HepG2 (cell line): ENCODE results near the gene IQCE. TPM values are rescaled to one million over a fixed set of nuclear protein-coding genes. Genes with fewer than 3 reads are reported as not detected.

Experiments used
- ATF4 ChIP-seq, 2 experiments: fragments of 450-650 bp in 1 of 2; sonication (generic) in 1 of 2; formaldehyde crosslinking; IDR thresholded peaks; 2 replicates each; pipeline versions ENCODE4 v1.5.0 to v1.8.0; 2020 to 2022; ENCODE audit warnings: mild to moderate bottlenecking in 1 of 2, missing genetic modification reagents in 1 of 2
- BHLHE40 ChIP-seq: IDR thresholded peaks from 2 replicates; pipeline ENCODE4 v1.6.1; 2011; ENCODE audit warnings: low read length, improper control_type of control experiment
- DNMT3B ChIP-seq: conservative IDR thresholded peaks from 2 replicates; pipeline ENCODE4 v1.6.1; 2016; ENCODE audit warnings: missing biosample characterization, control low read depth
- GZF1 ChIP-seq: sonication (generic); formaldehyde crosslinking; IDR thresholded peaks from 2 replicates; pipeline ENCODE4 v1.5.1; 2020; ENCODE audit warnings: mild to moderate bottlenecking, missing genetic modification reagents
- MYPOP ChIP-seq: sonication (generic); formaldehyde crosslinking; IDR thresholded peaks from 2 replicates; pipeline ENCODE4 v1.8.1; 2023; ENCODE audit warnings: mild to moderate bottlenecking, moderate library complexity, missing genetic modification reagents
- NR2F1 ChIP-seq, 2 experiments: fragments of 450-650 bp in 1 of 2; formaldehyde crosslinking in 1 of 2; IDR thresholded peaks; 2 replicates each; pipeline versions ENCODE4 v1.5.0 to v1.6.1; 2016 to 2020; ENCODE audit warnings: mild to moderate bottlenecking in 1 of 2, missing compliant biosample characterization in 1 of 2, missing genetic modification reagents in 1 of 2, moderate library complexity in 1 of 2
- PAF1 ChIP-seq: IDR thresholded peaks from 2 replicates; pipeline ENCODE4 v1.6.1; 2016; ENCODE audit warnings: missing genetic modification reagents, missing compliant biosample characterization
- PITX1 ChIP-seq: sonication (generic); formaldehyde crosslinking; IDR thresholded peaks from 2 replicates; pipeline ENCODE4 v1.5.1; 2020; ENCODE audit warnings: mild to moderate bottlenecking, missing genetic modification reagents
- POGZ ChIP-seq: sonication (generic); formaldehyde crosslinking; IDR thresholded peaks from 2 replicates; pipeline ENCODE4 v1.4.0; 2020; ENCODE audit warnings: mild to moderate bottlenecking, missing genetic modification reagents
- RBFOX2 ChIP-seq: fragments of 200-400 bp; formaldehyde crosslinking; IDR thresholded peaks from 2 replicates; pipeline ENCODE4 v1.6.1; 2017; ENCODE audit warnings: low read depth, mild to moderate bottlenecking, low read length
- RNF2 ChIP-seq: fragments of 450-650 bp; conservative IDR thresholded peaks from 2 replicates; pipeline ENCODE4 v1.6.1; 2016; ENCODE audit warnings: low read depth
- TBP ChIP-seq: sonication (generic); formaldehyde crosslinking; IDR thresholded peaks from 2 replicates; pipeline ENCODE4 v1.5.0; 2020; ENCODE audit warnings: missing genetic modification reagents
- TFDP2 ChIP-seq: sonication (generic); formaldehyde crosslinking; IDR thresholded peaks from 2 replicates; pipeline ENCODE4 v1.4.0; 2020; ENCODE audit warnings: missing genetic modification reagents
- THAP9 ChIP-seq: sonication (generic); formaldehyde crosslinking; IDR thresholded peaks from 2 replicates; pipeline ENCODE4; 2020; ENCODE audit warnings: missing genetic modification reagents, mild to moderate bottlenecking, borderline replicate concordance
- ZFY ChIP-seq: sonication (generic); formaldehyde crosslinking; IDR thresholded peaks from 2 replicates; pipeline ENCODE4 v1.4.0; 2020; ENCODE audit warnings: missing genetic modification reagents
- ZNF251 ChIP-seq: sonication (generic); formaldehyde crosslinking; IDR thresholded peaks from 2 replicates; pipeline ENCODE4 v1.9.0; 2021; ENCODE audit warnings: mild to moderate bottlenecking, missing genetic modification reagents
- ZNF550 ChIP-seq: sonication (generic); formaldehyde crosslinking; IDR thresholded peaks from 2 replicates; pipeline ENCODE4 v1.4.0; 2020; ENCODE audit warnings: mild to moderate bottlenecking, missing genetic modification reagents, borderline replicate concordance
- ZNF672 ChIP-seq: sonication (generic); formaldehyde crosslinking; IDR thresholded peaks from 2 replicates; pipeline ENCODE4 v1.8.1; 2022; ENCODE audit warnings: missing genetic modification reagents
- ZNF720 ChIP-seq: sonication (generic); formaldehyde crosslinking; IDR thresholded peaks from 2 replicates; pipeline ENCODE4 v1.4.0; 2020; ENCODE audit warnings: missing genetic modification reagents
- ZSCAN30 ChIP-seq: sonication (generic); formaldehyde crosslinking; IDR thresholded peaks from 2 replicates; pipeline ENCODE4 v1.5.0; 2020; ENCODE audit warnings: mild to moderate bottlenecking, missing genetic modification reagents
- polyA plus RNA-seq, 8 experiments: library from polyadenylated mRNA; depleted of rRNA in 3 of 8; stranded (reverse) in 7 of 8; unstranded in 1 of 8; fragments of >200 nt; fragmentation: Illumina TruSeq in 4 of 8; extraction: Trizol in 4 of 8; gene quantifications; 2 replicates each; pipeline versions ENCODE4 v1.2.1 to v1.2.3, GENCODE V29; 2011 to 2016; ENCODE audit warnings: low read depth in 4 of 8, missing spikeins in 1 of 8, mixed read lengths in 1 of 8; ENCODE audit not compliant: insufficient read depth in 1 of 8
- total RNA-seq, 5 experiments: library from RNA; depleted of rRNA; stranded (reverse); fragments of >200 nt; fragmentation: Illumina TruSeq; extraction: Trizol; gene quantifications; 2 replicates each; pipeline ENCODE4 v1.2.3, GENCODE V29; 2016; ENCODE audit warnings: low read depth in 1 of 5

Gene IQCE
- total and polyA plus RNA-seq, 2 of the 13 experiments (the other 11 are each of a cell fraction or from before 2014, with no cell fraction given) = 1.5 to 2.5 TPM

- TF ChIP-seq GZF1 (CRISPR knock-in tag) = 0 out of 2 replicates have a peak, but pooled peaks have one; percentile 35
- no peak for TF ChIP-seq DNMT3B
- peak; percentile 68 for TF ChIP-seq ZFY (CRISPR knock-in tag)
- TF ChIP-seq ZNF251 (CRISPR knock-in tag) = no peak
- 0 out of 2 replicates have a peak, but pooled peaks have one; percentile 63 for TF ChIP-seq PITX1 (CRISPR knock-in tag)
- no peak for TF ChIP-seq TBP (CRISPR knock-in tag)
- no peak for TF ChIP-seq PAF1 (CRISPR knock-in tag)
- no peak for TF ChIP-seq ZSCAN30 (CRISPR knock-in tag)
- TF ChIP-seq POGZ (CRISPR knock-in tag) = no peak; the same call in 1 of the 2 replicates
- TF ChIP-seq BHLHE40 = peak; percentile 62
- no peak for TF ChIP-seq ZNF672
- no peak for TF ChIP-seq RNF2
- TF ChIP-seq THAP9 = no peak
- TF ChIP-seq RBFOX2 = 0 out of 2 replicates have a peak, but pooled peaks have one; percentile 43
- 0 out of 2 replicates have a peak, but pooled peaks have one; percentile 29 for TF ChIP-seq ZNF550 (CRISPR knock-in tag)
- no peak for TF ChIP-seq TFDP2 (CRISPR knock-in tag)
- TF ChIP-seq ATF4 (CRISPR knock-in tag; IDR thresholded peaks at IDR 0.05) = no peak; a peak in 1 of 4 replicates
- no peak for TF ChIP-seq NR2F1 (CRISPR knock-in tag; IDR thresholded peaks at IDR 0.05)
- no peak for TF ChIP-seq ZNF720 (CRISPR knock-in tag)
- TF ChIP-seq MYPOP (CRISPR knock-in tag) = no peak
Measured at GRCh38 chr7:2629746-2630681, 71.2 kb downstream of the IQCE start (continued).
